SK-N-SH (cell line): ENCODE measurements around the gene CACNA1D.

ENCODE experiments used
- CHD2 ChIP-seq: fragments of 150-350 bp; IDR thresholded peaks from 2 replicates; pipeline ENCODE4 v1.6.1; 2018; ENCODE audit warnings: low read length; ENCODE audit not compliant: partially characterized antibody
- EP300 ChIP-seq, 2 experiments: IDR thresholded peaks; 2 replicates each; pipeline versions ENCODE4 v1.4.0 to v1.6.1; 2012; ENCODE audit warnings: borderline replicate concordance in 1 of 2, low read depth in 1 of 2, low read length in 1 of 2
- EZH2phosphoT487 ChIP-seq: fragments of 200-600 bp; sonication (generic); IDR thresholded peaks from 2 replicates; pipeline ENCODE4 v1.6.1; 2017; ENCODE audit warnings: low read depth, mixed run types, mild to moderate bottlenecking, antibody characterized with exemption, moderate library complexity, borderline replicate concordance
- NFIC ChIP-seq: IDR thresholded peaks from 2 replicates; pipeline ENCODE4 v1.4.0; 2012; ENCODE audit warnings: borderline replicate concordance
- NRF1 ChIP-seq: IDR thresholded peaks from 2 replicates; pipeline ENCODE4 v1.6.1; 2012; ENCODE audit warnings: low read depth, mild to moderate bottlenecking, low read length
- POLR2AphosphoS5 ChIP-seq: IDR thresholded peaks from 2 replicates; pipeline ENCODE4 v1.6.1; 2012; ENCODE audit warnings: low read depth, low read length
- RAD21 ChIP-seq: IDR thresholded peaks from 2 replicates; pipeline ENCODE4 v1.6.1; 2012; ENCODE audit warnings: mild to moderate bottlenecking, low read length
- RFX5 ChIP-seq: IDR thresholded peaks from 2 replicates; pipeline ENCODE4 v1.6.1; 2012; ENCODE audit warnings: mild to moderate bottlenecking, improper control_type of control experiment, low read length
- SIN3A ChIP-seq: IDR thresholded peaks from 2 replicates; pipeline ENCODE4 v1.6.1; 2012; ENCODE audit warnings: low read depth, mild to moderate bottlenecking, low read length, moderate library complexity, borderline replicate concordance
- YY1 ChIP-seq: IDR thresholded peaks from 2 replicates; pipeline ENCODE4 v1.4.0; 2012; ENCODE audit warnings: low read depth, mild to moderate bottlenecking
- TF ChIP-seq, protein P1 (sequence below): fragments of 200-600 bp; sonication (generic); IDR thresholded peaks from 2 replicates; pipeline ENCODE4 v1.6.1; 2017; ENCODE audit warnings: antibody characterized with exemption, mild to moderate bottlenecking, moderate library complexity
- TF ChIP-seq, protein P2 (sequence below): IDR thresholded peaks from 2 replicates; pipeline ENCODE4 v1.4.0; 2012; ENCODE audit warnings: low read depth, borderline replicate concordance
- TF ChIP-seq, protein P3 (sequence below): IDR thresholded peaks from 2 replicates; pipeline ENCODE4 v1.4.0; 2012; ENCODE audit warnings: low read depth, borderline replicate concordance

DNA sequence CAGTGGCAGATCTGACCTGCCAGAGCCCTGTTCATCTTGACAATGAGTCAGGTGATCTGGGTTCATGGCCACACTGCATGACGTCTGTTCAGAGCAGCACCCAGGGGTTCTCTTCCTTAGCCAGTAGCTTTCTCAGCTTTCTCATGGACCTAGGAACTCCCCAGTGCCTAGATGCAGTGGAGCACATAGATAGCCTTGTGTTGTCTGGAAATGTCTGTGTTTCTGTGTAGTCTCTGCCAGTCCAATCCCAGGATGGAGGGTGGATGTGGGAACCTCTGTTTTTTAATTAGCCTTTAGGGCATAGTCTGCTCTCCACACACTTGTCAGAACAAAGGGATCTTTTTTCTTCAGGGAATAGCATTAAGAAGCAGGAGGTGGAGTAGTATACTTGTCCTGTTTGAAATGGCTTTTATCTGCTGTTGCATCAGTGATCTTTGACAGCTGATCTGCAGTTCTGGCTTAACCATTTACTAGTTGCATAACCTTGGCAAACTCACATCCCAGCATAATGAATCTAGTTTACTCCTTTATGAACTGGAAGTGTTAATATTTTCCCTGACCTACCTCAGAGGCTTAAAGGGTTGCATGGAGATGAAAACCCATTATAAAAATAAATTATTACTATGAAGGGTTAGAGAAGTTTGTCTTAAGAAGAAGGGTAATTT lies 16.1 kb upstream of the CACNA1D start:
- no peak for TF ChIP-seq EZH2phosphoT487
- TF ChIP-seq RFX5: no peak
- TF ChIP-seq, protein P1, sequence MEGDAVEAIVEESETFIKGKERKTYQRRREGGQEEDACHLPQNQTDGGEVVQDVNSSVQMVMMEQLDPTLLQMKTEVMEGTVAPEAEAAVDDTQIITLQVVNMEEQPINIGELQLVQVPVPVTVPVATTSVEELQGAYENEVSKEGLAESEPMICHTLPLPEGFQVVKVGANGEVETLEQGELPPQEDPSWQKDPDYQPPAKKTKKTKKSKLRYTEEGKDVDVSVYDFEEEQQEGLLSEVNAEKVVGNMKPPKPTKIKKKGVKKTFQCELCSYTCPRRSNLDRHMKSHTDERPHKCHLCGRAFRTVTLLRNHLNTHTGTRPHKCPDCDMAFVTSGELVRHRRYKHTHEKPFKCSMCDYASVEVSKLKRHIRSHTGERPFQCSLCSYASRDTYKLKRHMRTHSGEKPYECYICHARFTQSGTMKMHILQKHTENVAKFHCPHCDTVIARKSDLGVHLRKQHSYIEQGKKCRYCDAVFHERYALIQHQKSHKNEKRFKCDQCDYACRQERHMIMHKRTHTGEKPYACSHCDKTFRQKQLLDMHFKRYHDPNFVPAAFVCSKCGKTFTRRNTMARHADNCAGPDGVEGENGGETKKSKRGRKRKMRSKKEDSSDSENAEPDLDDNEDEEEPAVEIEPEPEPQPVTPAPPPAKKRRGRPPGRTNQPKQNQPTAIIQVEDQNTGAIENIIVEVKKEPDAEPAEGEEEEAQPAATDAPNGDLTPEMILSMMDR: no peak
- no peak for TF ChIP-seq NRF1
- no peak for TF ChIP-seq POLR2AphosphoS5
- TF ChIP-seq, protein P2, sequence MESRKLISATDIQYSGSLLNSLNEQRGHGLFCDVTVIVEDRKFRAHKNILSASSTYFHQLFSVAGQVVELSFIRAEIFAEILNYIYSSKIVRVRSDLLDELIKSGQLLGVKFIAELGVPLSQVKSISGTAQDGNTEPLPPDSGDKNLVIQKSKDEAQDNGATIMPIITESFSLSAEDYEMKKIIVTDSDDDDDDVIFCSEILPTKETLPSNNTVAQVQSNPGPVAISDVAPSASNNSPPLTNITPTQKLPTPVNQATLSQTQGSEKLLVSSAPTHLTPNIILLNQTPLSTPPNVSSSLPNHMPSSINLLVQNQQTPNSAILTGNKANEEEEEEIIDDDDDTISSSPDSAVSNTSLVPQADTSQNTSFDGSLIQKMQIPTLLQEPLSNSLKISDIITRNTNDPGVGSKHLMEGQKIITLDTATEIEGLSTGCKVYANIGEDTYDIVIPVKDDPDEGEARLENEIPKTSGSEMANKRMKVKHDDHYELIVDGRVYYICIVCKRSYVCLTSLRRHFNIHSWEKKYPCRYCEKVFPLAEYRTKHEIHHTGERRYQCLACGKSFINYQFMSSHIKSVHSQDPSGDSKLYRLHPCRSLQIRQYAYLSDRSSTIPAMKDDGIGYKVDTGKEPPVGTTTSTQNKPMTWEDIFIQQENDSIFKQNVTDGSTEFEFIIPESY: no peak
- peak; percentile 25 for TF ChIP-seq CHD2
- 0 out of 2 replicates have a peak, but pooled peaks have one; percentile 3 for TF ChIP-seq RAD21
- no peak for TF ChIP-seq NFIC
- TF ChIP-seq, protein P3, sequence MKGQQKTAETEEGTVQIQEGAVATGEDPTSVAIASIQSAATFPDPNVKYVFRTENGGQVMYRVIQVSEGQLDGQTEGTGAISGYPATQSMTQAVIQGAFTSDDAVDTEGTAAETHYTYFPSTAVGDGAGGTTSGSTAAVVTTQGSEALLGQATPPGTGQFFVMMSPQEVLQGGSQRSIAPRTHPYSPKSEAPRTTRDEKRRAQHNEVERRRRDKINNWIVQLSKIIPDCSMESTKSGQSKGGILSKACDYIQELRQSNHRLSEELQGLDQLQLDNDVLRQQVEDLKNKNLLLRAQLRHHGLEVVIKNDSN: no peak
- TF ChIP-seq YY1: no peak
- TF ChIP-seq SIN3A: no peak
- TF ChIP-seq EP300 (IDR thresholded peaks at IDR 0.05; ENCODE audit: borderline replicate concordance in 1 of 2, low read depth in 1 of 2, low read length in 1 of 2): peak in 1 of 2 experiments; percentile 69; a peak in 2 of 4 replicates
